Measurements from ENCODE around the gene PLXNA2.

- TF ChIP-seq POLR2AphosphoS5 (IDR thresholded peaks at IDR 0.05; ENCODE audit: low read depth, low read length) (no peak), SIN3A (IDR thresholded peaks at IDR 0.05; ENCODE audit: borderline replicate concordance, low read depth, low read length) (no peak), IRF3 (IDR thresholded peaks at IDR 0.05; ENCODE audit: low read depth, low read length) (no peak), NRF1 (IDR thresholded peaks at IDR 0.05; ENCODE audit: low read depth, low read length) (no peak), EZH2phosphoT487 (IDR thresholded peaks at IDR 0.05; ENCODE audit: borderline replicate concordance, low read depth) (no peak), CTCF (IDR thresholded peaks at IDR 0.05) (no peak), MAX (IDR thresholded peaks at IDR 0.05; ENCODE audit: low read depth) (no peak), NFIC (IDR thresholded peaks at IDR 0.05; ENCODE audit: borderline replicate concordance) (no peak), SMC3 (IDR thresholded peaks at IDR 0.05; ENCODE audit: low read depth, low read length) (no peak), TCF12 (IDR thresholded peaks at IDR 0.05) (no peak), ELF1 (IDR thresholded peaks at IDR 0.05) (no peak), USF2 (IDR thresholded peaks at IDR 0.05; ENCODE audit: borderline replicate concordance, low read depth, low read length) (no peak), MEF2A (IDR thresholded peaks at IDR 0.05; ENCODE audit: borderline replicate concordance, low read depth) (no peak)
These were observed 224.9 kb downstream of the PLXNA2 start for GRCh38 chr1:208019257-208019656.

Data from SK-N-SH (cell line).